Measurements from ENCODE around the gene MARCHF10. TPM values are rescaled to one million over a fixed set of nuclear protein-coding genes. Genes with fewer than 3 reads are reported as not detected.

MARCHF10 gene
- total and polyA plus RNA-seq, 2 donors (not counting 3 experiments of a cell fraction or from before 2014, with no cell fraction given) = 0.11 TPM; not detected in 1

DNA sequence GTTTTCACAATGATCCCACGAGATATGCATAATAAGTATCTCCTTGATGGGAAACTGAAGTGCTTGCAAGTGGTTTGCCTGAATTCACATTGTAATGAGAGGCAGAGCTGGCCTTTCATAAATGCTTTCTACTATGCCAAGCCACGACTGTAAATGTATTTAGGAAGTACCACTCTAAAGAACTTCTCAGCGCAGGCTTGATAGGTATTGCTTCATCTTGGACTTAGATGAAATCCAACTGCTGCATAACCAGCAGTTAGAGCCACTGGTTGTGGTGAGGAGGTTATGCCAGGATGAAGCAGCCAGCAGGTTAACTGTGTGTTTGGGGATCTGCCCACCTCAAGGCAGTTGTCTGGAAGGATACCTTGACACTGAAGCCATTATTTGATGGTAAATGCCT is 26.8 kb downstream of the MARCHF10 start:
- no peak for DNase-seq (ENCODE audit: low read depth, low spot score)
- no peak overlapping the region for H2AFZ ChIP-seq (ENCODE audit: low read depth, low read length)
- no peaks in the 10 kb centered on the region for H3K79me2 ChIP-seq (ENCODE audit: control insufficient read depth, insufficient read depth, low read length)
- peaks cover 0 to 2% of the 10 kb centered on the region in 2 experiments for H3K27me3 ChIP-seq (ENCODE audit: control insufficient read depth in 2 of 2, insufficient read depth in 2 of 2, low read length in 2 of 2)
- dilution Hi-C loops (cut with MboI; ENCODE audit: extremely low pct_ligation_motif_present, low sequenced_read_pairs) = no loop called here
- FAIRE-seq = no peak
- no peak overlapping the region for H3K4me3 ChIP-seq (replicated peaks in 1 of 3; ENCODE audit: insufficient read depth in 1 of 3, low read depth in 1 of 3, low read length in 3 of 3)
- no peak overlapping the region for H3K9ac ChIP-seq (replicated peaks; ENCODE audit: extremely low read depth, insufficient read depth, low read length)
- no TSS peak for BruUV-seq (replicated peaks)
- no peaks in the 10 kb centered on the region for H3K36me3 ChIP-seq (ENCODE audit: control insufficient read depth in 2 of 2, extremely low read depth in 1 of 2, insufficient read depth in 2 of 2, low read length in 2 of 2)
- intact Hi-C loops (cut with micrococcal nuclease) = no loop called here
- TF ChIP-seq EZH2 (IDR thresholded peaks at IDR 0.05; ENCODE audit: borderline replicate concordance, low read depth, low read length, severe bottlenecking) = no peak
- no peak for TF ChIP-seq POLR2AphosphoS5 (IDR thresholded peaks at IDR 0.05; ENCODE audit: insufficient read depth, low read depth, low read length)
- TF ChIP-seq JUN (IDR thresholded peaks at IDR 0.05; ENCODE audit: borderline replicate concordance, insufficient read depth, insufficient read length, low read depth) = no peak
- no peak for TF ChIP-seq GATA2 (IDR thresholded peaks at IDR 0.05; ENCODE audit: insufficient read depth, insufficient read length, low read depth, low read length)
- TF ChIP-seq, protein P1, sequence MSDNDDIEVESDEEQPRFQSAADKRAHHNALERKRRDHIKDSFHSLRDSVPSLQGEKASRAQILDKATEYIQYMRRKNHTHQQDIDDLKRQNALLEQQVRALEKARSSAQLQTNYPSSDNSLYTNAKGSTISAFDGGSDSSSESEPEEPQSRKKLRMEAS (IDR thresholded peaks at IDR 0.05; ENCODE audit: insufficient read depth, insufficient read length) = no peak
- TF ChIP-seq, protein P2, sequence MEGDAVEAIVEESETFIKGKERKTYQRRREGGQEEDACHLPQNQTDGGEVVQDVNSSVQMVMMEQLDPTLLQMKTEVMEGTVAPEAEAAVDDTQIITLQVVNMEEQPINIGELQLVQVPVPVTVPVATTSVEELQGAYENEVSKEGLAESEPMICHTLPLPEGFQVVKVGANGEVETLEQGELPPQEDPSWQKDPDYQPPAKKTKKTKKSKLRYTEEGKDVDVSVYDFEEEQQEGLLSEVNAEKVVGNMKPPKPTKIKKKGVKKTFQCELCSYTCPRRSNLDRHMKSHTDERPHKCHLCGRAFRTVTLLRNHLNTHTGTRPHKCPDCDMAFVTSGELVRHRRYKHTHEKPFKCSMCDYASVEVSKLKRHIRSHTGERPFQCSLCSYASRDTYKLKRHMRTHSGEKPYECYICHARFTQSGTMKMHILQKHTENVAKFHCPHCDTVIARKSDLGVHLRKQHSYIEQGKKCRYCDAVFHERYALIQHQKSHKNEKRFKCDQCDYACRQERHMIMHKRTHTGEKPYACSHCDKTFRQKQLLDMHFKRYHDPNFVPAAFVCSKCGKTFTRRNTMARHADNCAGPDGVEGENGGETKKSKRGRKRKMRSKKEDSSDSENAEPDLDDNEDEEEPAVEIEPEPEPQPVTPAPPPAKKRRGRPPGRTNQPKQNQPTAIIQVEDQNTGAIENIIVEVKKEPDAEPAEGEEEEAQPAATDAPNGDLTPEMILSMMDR (IDR thresholded peaks at IDR 0.05; ENCODE audit: extremely low read depth in 1 of 2, insufficient read depth in 1 of 2, low read depth in 1 of 2, low read length in 2 of 2) = no peak
- no peak for TF ChIP-seq FOS (IDR thresholded peaks at IDR 0.05; ENCODE audit: borderline replicate concordance, insufficient read depth, low read length)
- no peak for TF ChIP-seq POLR2A (IDR thresholded peaks at IDR 0.05; ENCODE audit: low read depth, low read length)
- TF ChIP-seq MYC (IDR thresholded peaks at IDR 0.05; ENCODE audit: low read depth, low read length) = no peak
- CTCF ChIA-PET = no interaction called here
- no peak overlapping the region for H3K4me2 ChIP-seq (ENCODE audit: insufficient read depth, low read length)
- H3K4me1 ChIP-seq (ENCODE audit: control insufficient read depth, extremely low read depth, insufficient read depth, low read length) = no peaks in the 10 kb centered on the region
- no peaks in the 10 kb centered on the region for H4K20me1 ChIP-seq (replicated peaks; ENCODE audit: control insufficient read depth, extremely low read depth, insufficient read depth, low read length)
- POLR2A ChIA-PET = no interaction called here
- H3K9me3 ChIP-seq (replicated peaks; ENCODE audit: control insufficient read depth, insufficient read depth, low read length) = no peaks in the 10 kb centered on the region
- H3K27ac ChIP-seq (ENCODE audit: insufficient read depth, low read depth, low read length) = no peak overlapping the region
- no peaks in the 10 kb centered on the region for H3K9me1 ChIP-seq (replicated peaks; ENCODE audit: control insufficient read depth, extremely low read depth, insufficient read depth, low read length)
